HepG2 (cell line): Measurements from ENCODE around the gene SLC23A2. TPM values are rescaled to one million over a fixed set of nuclear protein-coding genes. Genes with fewer than 3 reads are reported as not detected.

Source experiments
- AGO1 ChIP-seq: fragments of 200-400 bp; formaldehyde crosslinking; IDR thresholded peaks from 2 replicates; pipeline ENCODE4 v1.6.1; 2017; ENCODE audit warnings: mild to moderate bottlenecking, low read depth, low read length, moderate library complexity; ENCODE audit not compliant: poor library complexity, severe bottlenecking
- ARNT ChIP-seq: fragments of 450-650 bp; IDR thresholded peaks from 2 replicates; pipeline ENCODE4 v1.6.1; 2017
- ATAD3A ChIP-seq: sonication (generic); formaldehyde crosslinking; IDR thresholded peaks from 2 replicates; pipeline ENCODE4 v1.4.0; 2020; ENCODE audit warnings: missing genetic modification reagents
- FOXJ3 ChIP-seq: sonication (generic); formaldehyde crosslinking; IDR thresholded peaks from 2 replicates; pipeline ENCODE4 v1.4.0; 2020; ENCODE audit warnings: missing genetic modification reagents, mild to moderate bottlenecking, borderline replicate concordance
- GFI1 ChIP-seq: sonication (generic); formaldehyde crosslinking; IDR thresholded peaks from 2 replicates; pipeline ENCODE4 v1.5.0; 2020; ENCODE audit warnings: missing genetic modification reagents, mild to moderate bottlenecking, borderline replicate concordance
- MEF2D ChIP-seq: sonication (generic); formaldehyde crosslinking; IDR thresholded peaks from 2 replicates; pipeline ENCODE4 v1.5.1; 2020; ENCODE audit warnings: mild to moderate bottlenecking, missing genetic modification reagents
- MIER3 ChIP-seq: IDR thresholded peaks from 2 replicates; pipeline ENCODE4 v1.6.1; 2016; ENCODE audit warnings: missing compliant biosample characterization, borderline replicate concordance
- MXD4 ChIP-seq: IDR thresholded peaks from 2 replicates; pipeline ENCODE4 v1.6.1; 2016; ENCODE audit warnings: mild to moderate bottlenecking, missing biosample characterization, missing genetic modification reagents
- NR2C2 ChIP-seq: sonication (generic); formaldehyde crosslinking; IDR thresholded peaks from 2 replicates; pipeline ENCODE4 v1.4.0; 2020; ENCODE audit warnings: missing genetic modification reagents, mild to moderate bottlenecking, moderate library complexity, borderline replicate concordance
- RARG ChIP-seq: sonication (generic); formaldehyde crosslinking; IDR thresholded peaks from 2 replicates; pipeline ENCODE4 v1.4.0; 2020; ENCODE audit warnings: low read depth, mild to moderate bottlenecking, missing genetic modification reagents
- SRSF4 ChIP-seq: fragments of 200-400 bp; formaldehyde crosslinking; IDR thresholded peaks from one replicate; pipeline ENCODE4 v1.6.1; 2018; ENCODE audit warnings: mild to moderate bottlenecking, low read depth, low read length, moderate library complexity; ENCODE audit not compliant: poor library complexity, severe bottlenecking
- TCF7 ChIP-seq: sonication (generic); IDR thresholded peaks from 2 replicates; pipeline ENCODE4 v1.6.1; 2016; ENCODE audit warnings: antibody characterized with exemption, low read depth
- ZKSCAN5 ChIP-seq: sonication (generic); formaldehyde crosslinking; IDR thresholded peaks from 2 replicates; pipeline ENCODE4 v1.5.1; 2020; ENCODE audit warnings: mild to moderate bottlenecking, missing genetic modification reagents
- ZNF121 ChIP-seq: sonication (generic); formaldehyde crosslinking; IDR thresholded peaks from 2 replicates; pipeline ENCODE4 v1.5.0; 2020; ENCODE audit warnings: mild to moderate bottlenecking, missing genetic modification reagents
- ZNF740 ChIP-seq: sonication (generic); formaldehyde crosslinking; IDR thresholded peaks from 2 replicates; pipeline ENCODE4 v1.4.0; 2020; ENCODE audit warnings: missing genetic modification reagents
- ZNF747 ChIP-seq: sonication (generic); formaldehyde crosslinking; IDR thresholded peaks from 2 replicates; pipeline ENCODE4 v1.8.1; 2023; ENCODE audit warnings: missing genetic modification reagents, mild to moderate bottlenecking, borderline replicate concordance
- ZNF761 ChIP-seq: sonication (generic); formaldehyde crosslinking; conservative IDR thresholded peaks from 2 replicates; pipeline ENCODE4 v1.4.0; 2020; ENCODE audit warnings: mild to moderate bottlenecking, missing genetic modification reagents
- ZNF766 ChIP-seq: sonication (generic); formaldehyde crosslinking; IDR thresholded peaks from 2 replicates; pipeline ENCODE4 v1.5.0; 2020; ENCODE audit warnings: missing genetic modification reagents, borderline replicate concordance
- polyA plus RNA-seq, 8 experiments: library from polyadenylated mRNA; depleted of rRNA in 3 of 8; stranded (reverse) in 7 of 8; unstranded in 1 of 8; fragments of >200 nt; fragmentation: Illumina TruSeq in 4 of 8; extraction: Trizol in 4 of 8; gene quantifications; 2 replicates each; pipeline versions ENCODE4 v1.2.1 to v1.2.3, GENCODE V29; 2011 to 2016; ENCODE audit warnings: low read depth in 4 of 8, missing spikeins in 1 of 8, mixed read lengths in 1 of 8; ENCODE audit not compliant: insufficient read depth in 1 of 8
- total RNA-seq, 5 experiments: library from RNA; depleted of rRNA; stranded (reverse); fragments of >200 nt; fragmentation: Illumina TruSeq; extraction: Trizol; gene quantifications; 2 replicates each; pipeline ENCODE4 v1.2.3, GENCODE V29; 2016; ENCODE audit warnings: low read depth in 1 of 5
- TF ChIP-seq, protein P1 (sequence below): sonication (generic); formaldehyde crosslinking; IDR thresholded peaks from 2 replicates; pipeline ENCODE4 v1.4.0; 2020; ENCODE audit warnings: missing genetic modification reagents
- TF ChIP-seq, protein P2 (sequence below): IDR thresholded peaks from 2 replicates; pipeline ENCODE4 v1.6.1; 2016; ENCODE audit warnings: missing genetic modification reagents, missing compliant biosample characterization
- TF ChIP-seq, protein P3 (sequence below): sonication (generic); formaldehyde crosslinking; IDR thresholded peaks from 2 replicates; pipeline ENCODE4 v1.4.0; 2020; ENCODE audit warnings: missing genetic modification reagents, borderline replicate concordance

SLC23A2 gene
- total and polyA plus RNA-seq, 2 of the 13 experiments (the other 11 are each of a cell fraction or from before 2014, with no cell fraction given): 42.2 to 51.2 TPM

- TF ChIP-seq, protein P1, sequence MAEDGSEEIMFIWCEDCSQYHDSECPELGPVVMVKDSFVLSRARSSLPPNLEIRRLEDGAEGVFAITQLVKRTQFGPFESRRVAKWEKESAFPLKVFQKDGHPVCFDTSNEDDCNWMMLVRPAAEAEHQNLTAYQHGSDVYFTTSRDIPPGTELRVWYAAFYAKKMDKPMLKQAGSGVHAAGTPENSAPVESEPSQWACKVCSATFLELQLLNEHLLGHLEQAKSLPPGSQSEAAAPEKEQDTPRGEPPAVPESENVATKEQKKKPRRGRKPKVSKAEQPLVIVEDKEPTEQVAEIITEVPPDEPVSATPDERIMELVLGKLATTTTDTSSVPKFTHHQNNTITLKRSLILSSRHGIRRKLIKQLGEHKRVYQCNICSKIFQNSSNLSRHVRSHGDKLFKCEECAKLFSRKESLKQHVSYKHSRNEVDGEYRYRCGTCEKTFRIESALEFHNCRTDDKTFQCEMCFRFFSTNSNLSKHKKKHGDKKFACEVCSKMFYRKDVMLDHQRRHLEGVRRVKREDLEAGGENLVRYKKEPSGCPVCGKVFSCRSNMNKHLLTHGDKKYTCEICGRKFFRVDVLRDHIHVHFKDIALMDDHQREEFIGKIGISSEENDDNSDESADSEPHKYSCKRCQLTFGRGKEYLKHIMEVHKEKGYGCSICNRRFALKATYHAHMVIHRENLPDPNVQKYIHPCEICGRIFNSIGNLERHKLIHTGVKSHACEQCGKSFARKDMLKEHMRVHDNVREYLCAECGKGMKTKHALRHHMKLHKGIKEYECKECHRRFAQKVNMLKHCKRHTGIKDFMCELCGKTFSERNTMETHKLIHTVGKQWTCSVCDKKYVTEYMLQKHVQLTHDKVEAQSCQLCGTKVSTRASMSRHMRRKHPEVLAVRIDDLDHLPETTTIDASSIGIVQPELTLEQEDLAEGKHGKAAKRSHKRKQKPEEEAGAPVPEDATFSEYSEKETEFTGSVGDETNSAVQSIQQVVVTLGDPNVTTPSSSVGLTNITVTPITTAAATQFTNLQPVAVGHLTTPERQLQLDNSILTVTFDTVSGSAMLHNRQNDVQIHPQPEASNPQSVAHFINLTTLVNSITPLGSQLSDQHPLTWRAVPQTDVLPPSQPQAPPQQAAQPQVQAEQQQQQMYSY (CRISPR knock-in tag): no peak
- TF ChIP-seq SRSF4 (no peak), MXD4 (peak; percentile 84), ARNT (peak; percentile 98), MIER3 (CRISPR knock-in tag) (peak; percentile 96; the same call in 1 of the 2 replicates), TCF7 (peak; percentile 99), FOXJ3 (peak; percentile 95), ZKSCAN5 (CRISPR knock-in tag) (no peak), AGO1 (no peak), ZNF747 (peak; percentile 99), MEF2D (CRISPR knock-in tag) (peak; percentile 96), ATAD3A (CRISPR knock-in tag) (no peak), GFI1 (CRISPR knock-in tag) (peak; percentile 89), RARG (CRISPR knock-in tag) (no peak), ZNF761 (peak; percentile 90; the same call in 1 of the 2 replicates), NR2C2 (CRISPR knock-in tag) (peak; percentile 84), ZNF121 (CRISPR knock-in tag) (peak; percentile 92), ZNF766 (CRISPR knock-in tag) (peak; percentile 86; the same call in 1 of the 2 replicates), ZNF740 (CRISPR knock-in tag) (peak; percentile 68)
- TF ChIP-seq, protein P2, sequence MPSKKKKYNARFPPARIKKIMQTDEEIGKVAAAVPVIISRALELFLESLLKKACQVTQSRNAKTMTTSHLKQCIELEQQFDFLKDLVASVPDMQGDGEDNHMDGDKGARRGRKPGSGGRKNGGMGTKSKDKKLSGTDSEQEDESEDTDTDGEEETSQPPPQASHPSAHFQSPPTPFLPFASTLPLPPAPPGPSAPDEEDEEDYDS (CRISPR knock-in tag): peak; percentile 83
- TF ChIP-seq, protein P3, sequence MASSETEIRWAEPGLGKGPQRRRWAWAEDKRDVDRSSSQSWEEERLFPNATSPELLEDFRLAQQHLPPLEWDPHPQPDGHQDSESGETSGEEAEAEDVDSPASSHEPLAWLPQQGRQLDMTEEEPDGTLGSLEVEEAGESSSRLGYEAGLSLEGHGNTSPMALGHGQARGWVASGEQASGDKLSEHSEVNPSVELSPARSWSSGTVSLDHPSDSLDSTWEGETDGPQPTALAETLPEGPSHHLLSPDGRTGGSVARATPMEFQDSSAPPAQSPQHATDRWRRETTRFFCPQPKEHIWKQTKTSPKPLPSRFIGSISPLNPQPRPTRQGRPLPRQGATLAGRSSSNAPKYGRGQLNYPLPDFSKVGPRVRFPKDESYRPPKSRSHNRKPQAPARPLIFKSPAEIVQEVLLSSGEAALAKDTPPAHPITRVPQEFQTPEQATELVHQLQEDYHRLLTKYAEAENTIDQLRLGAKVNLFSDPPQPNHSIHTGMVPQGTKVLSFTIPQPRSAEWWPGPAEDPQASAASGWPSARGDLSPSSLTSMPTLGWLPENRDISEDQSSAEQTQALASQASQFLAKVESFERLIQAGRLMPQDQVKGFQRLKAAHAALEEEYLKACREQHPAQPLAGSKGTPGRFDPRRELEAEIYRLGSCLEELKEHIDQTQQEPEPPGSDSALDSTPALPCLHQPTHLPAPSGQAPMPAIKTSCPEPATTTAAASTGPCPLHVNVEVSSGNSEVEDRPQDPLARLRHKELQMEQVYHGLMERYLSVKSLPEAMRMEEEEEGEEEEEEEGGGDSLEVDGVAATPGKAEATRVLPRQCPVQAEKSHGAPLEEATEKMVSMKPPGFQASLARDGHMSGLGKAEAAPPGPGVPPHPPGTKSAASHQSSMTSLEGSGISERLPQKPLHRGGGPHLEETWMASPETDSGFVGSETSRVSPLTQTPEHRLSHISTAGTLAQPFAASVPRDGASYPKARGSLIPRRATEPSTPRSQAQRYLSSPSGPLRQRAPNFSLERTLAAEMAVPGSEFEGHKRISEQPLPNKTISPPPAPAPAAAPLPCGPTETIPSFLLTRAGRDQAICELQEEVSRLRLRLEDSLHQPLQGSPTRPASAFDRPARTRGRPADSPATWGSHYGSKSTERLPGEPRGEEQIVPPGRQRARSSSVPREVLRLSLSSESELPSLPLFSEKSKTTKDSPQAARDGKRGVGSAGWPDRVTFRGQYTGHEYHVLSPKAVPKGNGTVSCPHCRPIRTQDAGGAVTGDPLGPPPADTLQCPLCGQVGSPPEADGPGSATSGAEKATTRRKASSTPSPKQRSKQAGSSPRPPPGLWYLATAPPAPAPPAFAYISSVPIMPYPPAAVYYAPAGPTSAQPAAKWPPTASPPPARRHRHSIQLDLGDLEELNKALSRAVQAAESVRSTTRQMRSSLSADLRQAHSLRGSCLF (CRISPR knock-in tag): no peak
Measured at GRCh38 chr20:4973330-4974097, 27.8 kb downstream of the SLC23A2 start (continued).
